NCI-H2171 treated with DMSO at 0.1 percent for 48 hours (cell line): ENCODE results near the gene TCERG1L.

Experiments used
- DNase-seq: peaks from one replicate; lab custom pipeline; 2025; lab: John Stamatoyannopoulos, UW

Gene TCERG1L

DNA sequence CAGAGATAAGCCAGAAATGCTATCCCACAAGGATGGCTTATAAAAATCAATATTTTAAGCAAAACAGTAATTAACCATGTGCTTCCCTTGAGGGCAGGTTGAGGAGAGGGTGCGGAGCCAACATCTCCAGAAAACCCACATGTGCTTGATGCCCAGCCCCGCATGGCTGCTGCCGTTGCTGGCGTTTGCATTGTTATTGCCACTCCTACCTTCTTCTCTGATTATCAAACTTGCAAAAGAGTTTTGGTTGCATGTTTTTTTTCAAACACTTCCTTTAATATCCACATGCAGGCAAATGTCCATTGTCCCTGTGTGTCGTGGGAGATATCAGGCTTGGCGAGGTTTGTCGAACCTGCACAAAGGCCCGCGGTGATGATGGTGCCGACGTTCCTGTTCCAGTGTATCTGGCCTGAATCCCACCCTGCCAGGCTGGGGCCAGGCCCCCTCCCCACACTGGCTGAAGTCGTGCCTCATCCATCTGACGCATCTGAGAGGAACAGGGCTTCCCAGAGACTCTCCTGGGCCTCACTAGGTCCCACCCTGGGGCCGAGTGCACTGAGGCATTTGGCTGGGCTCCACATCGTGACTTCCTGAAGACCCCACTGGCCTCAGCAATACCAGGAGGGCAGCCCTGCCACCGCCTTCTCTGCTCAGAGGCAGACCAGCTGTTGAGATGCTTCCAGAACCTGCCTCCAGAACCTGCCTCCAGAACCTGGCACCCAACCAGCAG lies 40.9 kb downstream of the TCERG1L start:
- no peak for DNase-seq

DNA sequence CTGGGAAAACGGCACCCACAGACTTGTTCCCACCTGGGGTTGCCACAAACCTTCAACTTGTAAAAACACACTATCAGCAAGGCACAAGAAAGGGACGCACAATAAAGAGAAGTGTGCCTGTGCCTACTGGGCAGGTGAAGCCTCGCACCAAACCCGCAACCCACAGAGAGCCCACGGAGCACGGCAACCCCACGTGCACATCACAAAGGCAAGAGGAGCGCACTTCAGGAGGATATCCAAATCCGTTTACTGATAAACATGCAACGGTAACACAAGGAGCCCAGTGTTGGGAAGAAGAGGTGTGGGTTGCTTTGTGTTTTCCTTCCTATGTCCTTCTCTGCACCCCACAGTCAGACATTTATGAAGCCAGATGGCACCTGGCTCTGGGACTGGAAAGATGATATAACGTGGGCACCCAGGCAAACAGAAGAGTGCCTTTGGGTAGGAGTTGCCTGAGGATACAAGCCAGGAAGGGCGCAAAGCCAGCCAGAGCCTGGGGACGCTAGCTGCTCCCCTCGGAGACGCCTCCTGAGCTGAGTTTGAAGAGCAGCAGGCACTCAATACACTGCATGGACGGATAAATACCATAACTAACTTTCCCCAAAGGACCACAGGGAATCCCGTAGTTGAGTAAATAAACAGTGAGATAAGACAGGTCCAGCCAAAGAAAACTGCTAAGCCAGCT lies 41.6 kb downstream of the TCERG1L start:
- DNase-seq, result peak; percentile 86

- no peak for DNase-seq
Measured at GRCh38 chr10:131267814-131268095, 43.8 kb downstream of the TCERG1L start.

DNA sequence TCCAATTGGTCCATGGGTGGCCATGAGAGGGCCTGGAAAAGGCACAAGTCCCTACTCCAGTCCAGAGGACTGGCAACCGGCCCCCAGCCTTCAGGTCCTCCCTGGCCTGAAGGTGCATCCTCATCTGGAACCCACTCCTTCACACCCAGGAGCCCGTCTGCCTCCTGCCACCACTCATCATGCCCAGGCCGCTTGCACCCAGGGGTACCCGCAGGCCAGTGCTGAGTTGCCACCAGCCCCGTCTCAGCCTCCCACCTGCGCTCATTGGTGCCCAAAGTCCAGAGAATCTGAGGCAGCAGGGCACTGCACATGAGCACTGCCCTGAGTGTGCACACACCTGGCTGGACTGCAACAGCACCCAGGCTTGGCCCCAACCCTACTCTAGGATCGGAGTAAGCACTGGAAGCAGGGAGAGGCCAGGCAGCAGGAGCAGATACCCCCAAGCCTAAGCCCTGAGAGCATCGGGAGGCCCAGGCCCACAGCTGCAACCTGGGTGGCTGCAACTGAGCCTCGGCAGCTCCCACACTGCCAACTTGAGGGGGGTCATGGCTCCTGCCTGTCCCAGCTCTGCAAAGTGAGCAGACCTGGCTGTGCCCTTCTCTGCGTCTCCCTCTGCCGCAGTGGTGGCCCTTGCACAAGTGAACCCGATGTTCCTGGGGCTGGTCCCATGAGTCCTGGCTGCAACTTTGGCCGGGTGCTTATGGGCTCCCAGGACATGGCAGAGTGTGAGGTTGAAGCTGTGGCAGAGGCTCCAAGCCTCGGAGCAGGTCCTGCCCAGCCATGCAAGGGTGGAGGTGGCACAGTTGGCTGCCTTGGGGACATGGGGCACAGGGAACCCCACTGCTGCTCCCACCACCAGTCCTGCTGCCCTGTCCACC lies 44.3 kb downstream of the TCERG1L start:
- DNase-seq, result no peak

DNA sequence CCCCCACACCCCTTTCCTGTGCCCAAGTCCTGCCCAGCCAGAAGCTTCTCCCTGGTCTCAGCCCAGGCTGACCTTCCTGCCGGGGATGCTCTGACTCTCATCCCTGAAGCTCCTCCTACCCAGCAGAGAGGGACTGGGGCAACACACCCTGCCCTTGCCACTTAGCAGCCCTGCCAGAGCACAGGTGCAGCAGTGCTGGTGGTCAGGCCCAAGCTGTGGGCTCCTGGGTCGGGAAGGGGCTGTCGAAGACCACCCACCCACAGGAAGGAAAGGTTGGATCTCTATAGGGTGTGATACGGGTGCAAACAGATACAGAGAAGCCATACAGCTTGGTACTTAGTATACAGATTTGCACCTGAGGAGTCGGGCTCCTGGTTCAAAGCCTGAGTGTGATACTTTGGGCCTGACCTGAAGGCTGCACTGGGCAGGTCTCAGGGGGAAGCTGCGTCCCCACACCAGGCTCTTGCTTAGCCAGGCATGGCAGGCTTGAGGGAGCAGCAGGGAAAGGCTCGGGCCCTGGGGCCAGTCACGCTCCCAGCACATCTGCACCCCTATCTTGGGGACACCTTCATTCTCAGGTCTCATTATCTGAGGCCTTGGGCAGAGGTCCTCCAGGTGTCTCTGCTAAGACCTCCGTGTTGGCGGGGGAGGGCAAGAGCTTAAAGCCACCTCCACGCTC lies 47.3 kb downstream of the TCERG1L start:
- no peak for DNase-seq

DNA sequence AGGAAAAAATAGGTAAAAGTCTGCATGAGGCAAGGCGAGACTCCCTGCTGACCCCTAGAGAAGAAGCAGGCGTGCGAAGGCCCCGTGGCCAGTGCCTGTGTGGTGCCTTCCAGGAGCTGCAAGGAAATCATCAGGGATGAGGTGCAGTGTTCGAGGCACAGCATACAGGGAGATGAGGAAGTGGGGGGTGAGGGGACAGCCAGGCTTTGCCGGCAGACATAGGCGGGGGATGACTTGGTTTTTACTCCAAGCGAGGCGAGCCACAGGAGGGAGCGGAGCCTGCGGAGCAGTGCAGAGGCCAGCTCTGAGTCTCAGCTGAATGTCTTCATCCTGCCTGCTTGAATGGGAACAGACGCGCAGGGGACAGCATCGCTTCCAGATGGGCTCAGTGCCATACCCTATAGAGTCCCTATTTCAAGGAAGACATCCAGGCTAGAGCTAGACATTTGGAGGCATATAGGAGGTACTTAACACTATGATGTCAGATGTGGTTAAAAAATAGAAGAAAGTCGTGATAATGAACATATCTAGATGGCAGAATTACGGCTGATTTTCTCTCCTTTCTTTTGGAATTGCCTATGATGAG lies 49.5 kb downstream of the TCERG1L start:
- no peak for DNase-seq

DNA sequence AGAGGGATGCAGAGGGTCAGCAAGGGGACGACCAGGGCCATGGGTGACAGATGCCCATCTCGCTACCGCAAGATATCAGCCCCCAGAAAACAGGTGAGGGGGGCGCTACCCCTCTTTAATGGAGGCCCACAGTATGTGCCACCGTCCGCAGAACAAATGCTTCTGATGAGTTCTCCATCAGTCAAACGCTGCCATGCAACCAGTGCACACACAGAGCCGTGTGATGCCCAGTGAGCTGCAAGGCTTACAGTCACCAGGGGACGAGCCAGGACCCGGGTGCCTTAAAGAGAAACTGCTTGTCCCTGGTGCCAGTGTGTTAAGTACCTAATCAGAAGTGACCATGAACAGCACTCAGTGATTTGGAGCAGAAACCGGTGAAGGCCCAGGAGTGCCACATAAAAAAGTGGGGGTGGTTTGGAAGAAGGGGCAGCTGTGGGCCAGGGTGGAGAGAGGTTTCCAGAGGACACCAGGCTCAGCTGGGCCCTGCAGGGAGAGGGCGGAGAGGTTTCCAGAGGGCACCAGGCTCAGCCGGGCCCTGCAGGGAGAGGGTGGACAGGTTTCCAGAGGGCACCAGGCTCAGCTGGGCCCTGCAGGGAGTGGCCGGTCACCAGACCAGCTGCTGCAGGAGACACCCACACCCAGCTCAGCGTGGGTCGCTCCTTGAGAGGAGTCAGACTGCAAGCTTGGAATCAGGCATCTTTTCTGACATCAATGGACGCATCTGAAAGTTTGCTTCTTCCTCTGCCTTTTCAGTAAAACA lies 50.9 kb downstream of the TCERG1L start:
- DNase-seq, result no peak

DNA sequence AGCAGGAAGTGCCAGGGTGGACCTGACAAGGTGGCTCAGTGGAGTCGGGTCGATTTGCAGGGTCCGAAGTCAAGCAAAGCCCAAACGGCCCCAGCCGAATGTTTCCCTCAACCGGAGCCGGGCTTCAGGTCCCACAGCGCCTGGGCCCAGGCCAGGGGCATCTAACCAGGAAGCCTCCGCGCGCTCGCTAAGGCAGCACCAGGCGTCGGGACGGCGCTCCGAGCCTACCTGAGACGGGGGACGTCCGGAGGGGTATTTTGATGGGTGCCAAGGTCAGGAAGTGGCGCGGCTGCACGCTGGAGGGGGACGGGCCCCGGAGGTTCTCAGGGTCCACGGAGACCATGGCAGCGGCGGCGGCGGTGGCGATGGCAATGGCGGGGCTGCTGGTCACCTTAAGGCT lies 51.5 kb downstream of the TCERG1L start:
- DNase-seq, result no peak

DNA sequence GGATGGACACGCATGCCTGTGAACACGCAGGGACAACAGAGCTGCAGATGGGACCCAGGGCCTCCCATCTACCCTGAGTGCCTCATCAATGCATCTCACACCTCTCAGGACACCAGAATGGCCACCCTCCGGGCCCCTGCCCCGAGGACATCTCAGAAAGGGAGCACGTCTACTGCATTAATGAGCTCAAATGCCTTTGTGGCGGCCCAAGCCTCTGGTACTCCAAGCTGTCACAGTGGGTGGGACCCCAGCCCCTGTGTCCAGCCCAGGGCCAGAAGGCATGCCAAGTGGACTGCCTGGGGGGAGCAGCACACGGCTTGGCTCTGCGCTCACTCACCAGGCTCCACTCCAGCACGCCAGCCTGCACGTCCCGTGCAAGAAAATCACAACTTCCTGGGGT lies 52.0 kb downstream of the TCERG1L start:
- no peak for DNase-seq

DNA sequence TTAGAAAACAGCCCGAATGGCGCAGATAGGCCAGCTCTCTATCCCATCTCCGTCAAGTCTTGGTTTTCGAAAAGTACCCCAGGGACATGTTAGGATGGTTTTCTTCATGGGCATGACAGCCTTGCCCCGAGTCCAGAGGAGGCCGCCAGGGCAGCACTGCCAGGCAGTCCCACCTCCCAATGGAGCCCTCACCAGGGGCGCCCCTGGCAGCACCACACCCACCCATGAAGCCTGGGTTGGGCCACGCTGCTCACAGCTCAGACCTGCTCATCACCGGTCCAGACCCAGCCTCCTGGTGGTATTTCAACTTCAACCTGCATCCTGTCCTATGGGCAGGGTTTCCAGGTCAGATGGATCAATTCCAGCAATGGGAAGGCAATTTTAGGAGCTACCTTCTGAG lies 53.3 kb downstream of the TCERG1L start:
- DNase-seq, result no peak

DNA sequence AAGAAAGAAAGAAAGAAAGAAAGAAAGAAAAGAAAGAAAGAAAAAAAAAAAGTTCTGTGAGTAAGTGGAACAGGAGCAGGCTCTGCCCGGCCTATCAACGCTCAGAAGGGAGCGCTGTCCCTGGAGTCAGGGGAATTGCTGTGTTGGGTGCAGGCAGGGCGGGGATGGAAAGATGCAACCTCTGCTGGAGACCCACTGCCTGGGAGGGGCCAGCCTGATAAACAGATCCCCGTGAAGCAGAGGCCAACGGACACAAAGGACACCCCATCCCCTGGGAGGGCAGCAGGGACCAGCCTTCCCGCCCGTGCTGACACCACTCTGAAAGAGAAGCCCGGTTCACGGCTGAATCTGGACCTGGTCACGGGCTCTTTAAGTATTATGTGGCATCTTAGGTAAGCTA lies 54.5 kb downstream of the TCERG1L start:
- DNase-seq, result no peak

DNA sequence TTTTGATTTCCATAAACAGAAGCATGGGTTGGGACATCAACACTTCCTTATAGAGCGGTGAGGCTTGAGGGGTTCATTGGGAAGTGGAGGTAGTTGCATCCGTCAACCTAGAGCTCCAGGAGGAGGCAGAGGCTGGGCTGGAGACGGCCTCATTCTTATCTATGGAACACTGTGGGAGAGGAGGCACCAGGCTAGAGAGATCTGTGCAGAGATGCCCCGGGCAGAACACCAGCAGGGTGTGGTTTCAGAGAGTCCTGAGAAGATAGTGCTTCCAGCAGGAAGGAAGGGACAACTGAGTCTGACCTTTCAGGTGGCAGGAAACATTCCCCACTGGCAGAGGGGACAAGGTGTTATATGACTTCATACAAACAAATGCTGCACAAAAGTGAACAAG lies 56.7 kb downstream of the TCERG1L start:
- no peak for DNase-seq

DNA sequence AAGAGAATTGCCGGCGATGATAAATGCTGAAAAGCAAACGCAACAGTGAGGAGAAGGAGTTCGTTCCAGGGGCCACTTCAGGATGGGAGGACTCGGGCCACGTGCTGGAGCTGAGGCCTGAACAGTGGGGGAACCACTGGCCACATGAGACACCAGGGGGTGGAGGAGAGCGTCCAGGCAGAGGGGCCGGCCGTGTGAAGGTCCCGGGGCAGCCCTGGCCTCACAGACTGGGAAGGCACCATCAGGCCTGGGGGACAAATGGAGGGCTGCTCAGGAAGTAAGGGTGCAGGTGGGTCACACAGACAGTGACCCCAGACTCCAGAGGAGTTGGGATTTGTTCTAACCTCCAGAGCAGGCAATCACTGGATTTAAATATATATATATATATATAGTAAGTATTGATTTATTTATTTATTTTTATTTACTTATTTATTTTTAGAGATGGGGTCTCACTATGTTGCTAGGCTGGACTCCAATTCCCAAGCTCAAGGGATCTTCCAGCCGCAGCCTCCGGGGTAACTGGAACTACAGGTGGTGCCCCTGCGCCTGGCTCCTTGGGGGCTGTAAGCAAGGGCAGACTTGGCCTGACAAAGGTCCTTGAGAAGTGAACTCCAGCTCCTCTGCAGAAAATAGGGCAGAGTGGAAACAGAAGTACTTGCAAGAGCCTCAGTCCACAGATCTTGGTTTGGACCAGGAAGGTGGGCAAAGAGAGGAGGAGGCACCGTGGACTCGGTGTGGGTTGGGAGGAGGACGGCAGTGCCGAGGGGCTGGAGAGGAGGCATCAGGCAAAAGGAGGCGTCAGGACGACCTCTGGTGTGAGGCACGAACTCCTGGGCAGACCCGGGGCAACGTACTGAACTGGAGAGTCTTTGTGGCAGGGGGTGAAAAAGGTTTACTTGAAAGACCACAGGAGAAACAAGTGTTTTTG lies 57.3 kb downstream of the TCERG1L start:
- no peak for DNase-seq

DNA sequence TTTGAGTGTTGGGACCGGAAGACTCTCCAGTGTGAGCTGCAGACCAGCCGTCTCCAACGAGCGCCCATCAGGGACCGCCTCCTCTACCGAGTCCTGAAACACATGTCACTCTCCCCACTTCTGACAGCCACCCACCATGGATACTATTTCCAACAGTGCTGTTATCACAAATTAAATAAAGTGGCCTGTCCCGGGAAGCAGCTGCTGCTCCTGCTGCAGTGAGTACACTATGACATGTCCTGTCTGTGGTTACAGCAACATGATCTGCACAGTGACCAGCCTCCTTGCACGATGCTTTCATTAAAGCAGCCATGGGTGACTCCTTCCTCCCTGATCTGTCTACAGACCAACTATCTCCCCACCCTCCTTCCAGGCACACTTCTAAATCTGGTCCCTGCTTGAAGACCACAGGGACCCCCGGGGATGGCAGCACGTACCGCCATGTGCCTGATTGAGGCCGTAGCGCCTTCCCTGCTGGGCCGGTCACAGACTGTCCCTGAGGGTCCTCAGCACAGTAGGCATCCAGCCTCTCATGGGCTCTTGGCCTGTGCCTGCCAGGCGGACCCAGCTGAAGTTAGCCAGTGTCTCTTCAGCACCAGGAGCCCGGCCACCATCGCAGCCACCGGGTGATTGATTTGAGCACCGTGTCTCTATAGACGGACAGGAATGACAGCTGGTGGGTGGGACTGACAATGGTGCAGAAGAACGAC lies 58.8 kb downstream of the TCERG1L start:
- DNase-seq, result no peak

GRCh38 chr10:131251146-131251541 lies 60.4 kb downstream of the TCERG1L start:
- DNase-seq, result no peak

- no peak for DNase-seq
Measured at GRCh38 chr10:131250454-131251145, 60.9 kb downstream of the TCERG1L start.

DNA sequence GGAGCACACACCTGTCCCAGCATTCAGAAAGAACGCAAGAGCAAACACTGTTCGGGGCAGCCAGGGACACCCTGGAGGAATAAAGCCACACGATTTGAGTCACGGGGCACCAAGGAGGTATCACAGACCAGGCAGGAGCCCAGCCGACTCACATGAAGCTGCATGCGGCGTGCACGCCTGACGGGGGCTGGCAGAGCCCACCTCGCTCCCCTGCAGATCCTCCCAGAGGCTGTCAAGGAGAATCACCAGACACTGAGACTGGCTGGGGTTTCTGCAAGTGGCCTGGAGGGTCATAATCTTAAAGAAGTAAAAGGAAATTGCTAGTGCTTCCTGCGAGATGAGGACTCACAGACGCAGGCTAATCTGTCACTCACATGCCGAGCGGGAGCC lies 61.6 kb downstream of the TCERG1L start:
- no peak for DNase-seq

DNA sequence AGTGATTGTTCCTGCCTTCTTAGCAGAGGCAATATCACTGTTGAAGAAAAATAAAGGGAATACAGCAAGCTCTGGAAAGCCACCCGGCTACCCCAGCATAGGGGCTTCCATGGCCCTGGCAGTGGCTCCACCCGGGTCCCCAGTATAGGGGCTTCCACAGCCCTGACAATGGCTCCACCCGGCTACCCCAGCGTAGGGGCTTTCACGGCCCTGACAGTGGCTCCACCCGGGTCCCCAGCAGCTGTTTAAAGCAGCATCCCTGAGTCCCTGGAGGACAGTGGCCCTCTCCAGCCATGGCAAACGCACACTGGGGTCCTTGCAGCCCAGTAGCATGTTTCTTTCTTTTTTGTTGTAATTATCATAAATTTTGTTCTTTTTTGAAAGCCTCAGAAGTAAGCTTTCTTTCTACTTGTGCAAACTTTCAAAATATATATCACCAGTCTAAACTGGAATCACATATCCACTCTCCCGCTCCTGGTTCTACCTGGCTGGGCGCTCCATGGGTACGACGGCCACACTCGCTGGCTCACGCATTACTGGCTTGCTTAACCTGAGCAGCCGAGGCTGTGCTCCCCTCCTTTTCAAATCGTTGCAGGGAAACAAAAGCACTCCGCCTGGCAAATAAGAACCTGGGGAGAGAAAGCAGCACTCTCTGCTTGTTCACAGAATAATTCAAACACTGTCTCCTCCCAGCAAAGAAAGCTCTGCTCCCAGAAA lies 62.1 kb downstream of the TCERG1L start:
- no peak for DNase-seq
